Endothelial cell of umbilical vein (primary cell): ENCODE data around the gene CEP89.

Source experiments
- POLR2AphosphoS5 ChIP-seq: IDR thresholded peaks from 2 replicates; pipeline ENCODE4 v1.6.1; 2012; ENCODE audit warnings: low read depth, mild to moderate bottlenecking, control low read depth, low read length, moderate library complexity; ENCODE audit not compliant: insufficient read depth
- TF ChIP-seq, protein P1 (sequence below), 2 donors: IDR thresholded peaks; 1 replicate in 1 of 2; 2 replicates in 1 of 2; pipeline ENCODE4 v1.5.1; 2011; ENCODE audit warnings: low read length in 2 of 2, mild to moderate bottlenecking in 2 of 2, moderate library complexity in 2 of 2, control low read depth in 1 of 2, inconsistent platforms in 1 of 2, low read depth in 1 of 2; ENCODE audit not compliant: insufficient read depth in 1 of 2; ENCODE audit errors: extremely low read depth in 1 of 2

DNA sequence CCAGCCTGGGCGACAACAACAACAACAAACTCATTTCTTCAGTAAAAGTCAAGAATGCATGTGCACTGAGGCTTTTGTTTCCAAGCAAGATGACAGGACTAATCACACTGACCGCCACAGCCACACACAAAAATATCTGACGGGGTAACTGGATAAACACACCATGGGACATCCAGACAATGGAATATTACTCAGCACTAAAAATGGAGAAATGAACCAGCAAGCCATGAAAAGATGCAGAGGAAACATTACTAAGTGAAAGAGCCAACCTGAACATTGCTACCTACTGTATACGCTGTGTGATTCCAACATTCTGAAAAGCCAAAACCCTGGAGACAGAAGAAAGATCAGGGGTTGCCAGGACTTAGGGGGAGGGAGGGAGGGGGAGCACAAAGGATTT lies 37.0 kb upstream of the CEP89 start:
- TF ChIP-seq, protein P1, sequence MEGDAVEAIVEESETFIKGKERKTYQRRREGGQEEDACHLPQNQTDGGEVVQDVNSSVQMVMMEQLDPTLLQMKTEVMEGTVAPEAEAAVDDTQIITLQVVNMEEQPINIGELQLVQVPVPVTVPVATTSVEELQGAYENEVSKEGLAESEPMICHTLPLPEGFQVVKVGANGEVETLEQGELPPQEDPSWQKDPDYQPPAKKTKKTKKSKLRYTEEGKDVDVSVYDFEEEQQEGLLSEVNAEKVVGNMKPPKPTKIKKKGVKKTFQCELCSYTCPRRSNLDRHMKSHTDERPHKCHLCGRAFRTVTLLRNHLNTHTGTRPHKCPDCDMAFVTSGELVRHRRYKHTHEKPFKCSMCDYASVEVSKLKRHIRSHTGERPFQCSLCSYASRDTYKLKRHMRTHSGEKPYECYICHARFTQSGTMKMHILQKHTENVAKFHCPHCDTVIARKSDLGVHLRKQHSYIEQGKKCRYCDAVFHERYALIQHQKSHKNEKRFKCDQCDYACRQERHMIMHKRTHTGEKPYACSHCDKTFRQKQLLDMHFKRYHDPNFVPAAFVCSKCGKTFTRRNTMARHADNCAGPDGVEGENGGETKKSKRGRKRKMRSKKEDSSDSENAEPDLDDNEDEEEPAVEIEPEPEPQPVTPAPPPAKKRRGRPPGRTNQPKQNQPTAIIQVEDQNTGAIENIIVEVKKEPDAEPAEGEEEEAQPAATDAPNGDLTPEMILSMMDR (IDR thresholded peaks at IDR 0.05; ENCODE audit: extremely low read depth in 1 of 2, insufficient read depth in 1 of 2, low read depth in 1 of 2, low read length in 2 of 2) = no peak
- no peak for TF ChIP-seq POLR2AphosphoS5
